ENCODE data around the gene CNTNAP2. TPM values are rescaled to one million over a fixed set of nuclear protein-coding genes. Genes with fewer than 3 reads are reported as not detected.

CNTNAP2 gene
- total RNA-seq, 1 experiment from 2014 or later, result 64.5 TPM

DNA sequence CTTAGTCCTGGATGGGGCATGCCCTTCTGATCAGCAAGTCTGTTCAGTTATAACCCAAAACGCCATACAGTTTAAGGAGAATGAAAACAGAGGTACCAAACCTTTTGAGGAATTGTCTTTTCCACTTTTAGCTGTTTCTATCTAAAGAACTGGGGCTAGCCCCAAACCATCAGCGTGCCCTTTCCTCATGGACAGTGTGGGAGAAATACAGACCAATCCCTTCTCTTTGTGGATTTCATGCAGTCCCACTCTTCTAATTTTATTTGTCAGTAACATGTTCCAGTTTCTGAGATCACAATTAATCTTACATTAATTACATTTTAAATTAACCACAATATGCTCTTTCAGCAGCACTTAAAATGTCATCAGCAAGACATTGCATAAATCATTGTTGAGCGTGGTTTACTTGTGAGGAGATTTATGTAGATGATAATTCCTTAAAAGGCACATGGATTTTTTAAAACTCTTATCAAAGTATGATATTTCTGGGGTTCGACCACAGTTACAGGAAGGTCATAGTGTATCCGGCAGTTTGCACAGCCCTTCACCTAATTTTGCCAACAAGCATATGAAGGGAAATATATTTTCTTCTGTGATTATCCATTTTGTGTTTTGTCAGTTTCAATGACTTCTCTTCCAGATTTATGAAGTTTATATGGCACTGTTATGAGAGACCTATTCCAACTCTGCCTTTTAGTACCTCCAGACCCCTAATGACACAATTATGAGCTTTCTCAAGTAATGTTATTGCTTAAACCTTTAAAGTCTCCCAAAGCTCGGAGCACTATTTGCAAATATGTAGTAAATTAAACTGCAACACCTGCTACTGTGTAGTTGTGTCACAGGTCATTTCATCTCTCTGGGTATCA is 1605.6 kb downstream of the CNTNAP2 start:
- no peak overlapping the region for H3K56ac ChIP-seq (ENCODE audit: insufficient read length, low read depth, low read length)
- H3K4me1 Mint-ChIP-seq, result peaks cover 4% of the 10 kb centered on the region in 2 experiments; a peak in 3 of 4 replicates
- no peak overlapping the region for H3K23ac ChIP-seq (ENCODE audit: insufficient read length, low read depth, low read length)
- no peak overlapping the region for H3K4me2 ChIP-seq (ENCODE audit: insufficient read depth, insufficient read length, low read length)
- H3K4me3 Mint-ChIP-seq, result no peak overlapping the region
- H3K27ac ChIP-seq (ENCODE audit: insufficient read length, low read depth, low read length), result no peak overlapping the region
- no peaks in the 10 kb centered on the region for H3K27me3 ChIP-seq (ENCODE audit: insufficient read depth, low read length)
- no peak overlapping the region for H3K18ac ChIP-seq (ENCODE audit: insufficient read length, low read depth, low read length)
- no peaks in the 10 kb centered on the region for H3K79me1 ChIP-seq (ENCODE audit: insufficient read depth, low read depth, low read length, poor library complexity, severe bottlenecking)
- no peaks in the 10 kb centered on the region for H3K36me3 Mint-ChIP-seq (ENCODE audit: insufficient read depth in 1 of 3, low read depth in 3 of 3)
- no peak overlapping the region for H2BK5ac ChIP-seq (ENCODE audit: insufficient read length, low read length)
- no peak overlapping the region for H2BK20ac ChIP-seq (ENCODE audit: low read depth, low read length, poor library complexity, severe bottlenecking)
- H3K9me3 Mint-ChIP-seq, result no peaks in the 10 kb centered on the region
- no peak overlapping the region for H2BK120ac ChIP-seq (ENCODE audit: low read depth, low read length, poor library complexity, severe bottlenecking)
- no peak overlapping the region for H2AK5ac ChIP-seq (ENCODE audit: insufficient read length, low read length)
- H3T11ph ChIP-seq (ENCODE audit: low read length), result no peak overlapping the region
- no peak overlapping the region for H3K9ac ChIP-seq (ENCODE audit: extremely low read depth, insufficient read length, low read length)
- no peaks in the 10 kb centered on the region for H3K4me1 ChIP-seq (ENCODE audit: insufficient read depth, low read length)
- H4K91ac ChIP-seq (ENCODE audit: insufficient read length, low read depth, low read length), result no peak overlapping the region
- TF ChIP-seq, protein P1, sequence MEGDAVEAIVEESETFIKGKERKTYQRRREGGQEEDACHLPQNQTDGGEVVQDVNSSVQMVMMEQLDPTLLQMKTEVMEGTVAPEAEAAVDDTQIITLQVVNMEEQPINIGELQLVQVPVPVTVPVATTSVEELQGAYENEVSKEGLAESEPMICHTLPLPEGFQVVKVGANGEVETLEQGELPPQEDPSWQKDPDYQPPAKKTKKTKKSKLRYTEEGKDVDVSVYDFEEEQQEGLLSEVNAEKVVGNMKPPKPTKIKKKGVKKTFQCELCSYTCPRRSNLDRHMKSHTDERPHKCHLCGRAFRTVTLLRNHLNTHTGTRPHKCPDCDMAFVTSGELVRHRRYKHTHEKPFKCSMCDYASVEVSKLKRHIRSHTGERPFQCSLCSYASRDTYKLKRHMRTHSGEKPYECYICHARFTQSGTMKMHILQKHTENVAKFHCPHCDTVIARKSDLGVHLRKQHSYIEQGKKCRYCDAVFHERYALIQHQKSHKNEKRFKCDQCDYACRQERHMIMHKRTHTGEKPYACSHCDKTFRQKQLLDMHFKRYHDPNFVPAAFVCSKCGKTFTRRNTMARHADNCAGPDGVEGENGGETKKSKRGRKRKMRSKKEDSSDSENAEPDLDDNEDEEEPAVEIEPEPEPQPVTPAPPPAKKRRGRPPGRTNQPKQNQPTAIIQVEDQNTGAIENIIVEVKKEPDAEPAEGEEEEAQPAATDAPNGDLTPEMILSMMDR (conservative IDR thresholded peaks at IDR 0.05), result no peak
- no peaks in the 10 kb centered on the region for H3K79me2 ChIP-seq (ENCODE audit: insufficient read depth, low read length)
- H3K9me3 ChIP-seq (ENCODE audit: control insufficient read depth, low read depth, low read length), result no peaks in the 10 kb centered on the region
- H2BK12ac ChIP-seq (ENCODE audit: insufficient read length, low read depth, low read length), result no peak overlapping the region
- H3K23me2 ChIP-seq (ENCODE audit: insufficient read length, low read depth, low read length, poor library complexity, severe bottlenecking), result no peaks in the 10 kb centered on the region
- no CpG with 5 or more reads among the region's 6 CpGs for WGBS (ENCODE audit: extremely low coverage, insufficient read length, low lambda C conversion rate)
- no peaks in the 10 kb centered on the region for H4K20me1 ChIP-seq (ENCODE audit: control insufficient read depth, insufficient read depth, insufficient read length)
- no peak overlapping the region for H2AFZ ChIP-seq (ENCODE audit: low read length)
- H3K27ac Mint-ChIP-seq, result no peak overlapping the region
- H2BK15ac ChIP-seq (ENCODE audit: low read depth, low read length), result no peak overlapping the region
- H3K4ac ChIP-seq (ENCODE audit: low read depth, low read length), result no peak overlapping the region
- H3K14ac ChIP-seq (ENCODE audit: insufficient read depth, low read length), result no peak overlapping the region
- H3K27me3 Mint-ChIP-seq (ENCODE audit: low read depth), result no peaks in the 10 kb centered on the region
- no peak overlapping the region for H4K8ac ChIP-seq (replicated peaks; ENCODE audit: insufficient read length, low read depth, low read length)
- no peak for DNase-seq
- no peak overlapping the region for H4K5ac ChIP-seq (ENCODE audit: insufficient read length, low read depth, low read length)
